Endothelial cell of umbilical vein (primary cell): ENCODE measurements around the gene FAM131C. TPM values are rescaled to one million over a fixed set of nuclear protein-coding genes. Genes with fewer than 3 reads are reported as not detected.
"Not testable (repeated sequence)": the region's sequence is repeated elsewhere in the genome, so short reads cannot be mapped to it uniquely, and the experiment has no call there.

Experiments used
- BruUV-seq: library from RNA; stranded (reverse); fragments of 400-500 nt; replicated peaks from 2 replicates; lab custom pipeline; 2021; lab: Mats Ljungman, UMichigan
- CTCF ChIA-PET: fragments of 300-600, 350-600 bp; sonication (Branson Sonifier 250); formaldehyde crosslinking; loops from one replicate; lab custom pipeline; 2021; ENCODE audit warnings: antibody characterized with exemption, inconsistent platforms; lab: Charles Lee
- POLR2A ChIA-PET: fragments of 300-600, 350-600 bp; sonication (Branson Sonifier 250); formaldehyde crosslinking; loops from one replicate; lab custom pipeline; 2021; ENCODE audit warnings: antibody characterized with exemption, inconsistent platforms; lab: Charles Lee
- DNase-seq: peaks from one replicate; pipeline ENCODE4 v3.0.0-alpha.2; 2011; ENCODE audit warnings: low read depth, low spot score
- FAIRE-seq: peaks from 2 replicates; lab custom pipeline; 2011; peaks lifted over from hg19 to GRCh38; lab: Jason Lieb, UNC
- H2AFZ ChIP-seq: 2 replicates; pipeline ENCODE4 v1.6.0; 2012; ENCODE audit warnings: low read depth, low read length, control low read depth, inconsistent platforms
- H3K27ac ChIP-seq: 2 replicates; pipeline ENCODE4 v1.5.1; 2011; ENCODE audit warnings: low read depth, mild to moderate bottlenecking, control low read depth, low read length, moderate library complexity; ENCODE audit not compliant: insufficient read depth
- H3K27me3 ChIP-seq, 2 experiments: 2 replicates each; pipeline versions ENCODE4 v1.6.0 to v1.6.1; 2011; ENCODE audit warnings: low read length in 2 of 2, mixed read lengths in 1 of 2; ENCODE audit not compliant: control insufficient read depth in 2 of 2, insufficient read depth in 2 of 2
- H3K36me3 ChIP-seq, 2 experiments: 2 replicates in 1 of 2; 3 replicates in 1 of 2; pipeline ENCODE4 v1.5.1; 2011; ENCODE audit warnings: low read length in 2 of 2, mild to moderate bottlenecking in 1 of 2, moderate library complexity in 1 of 2; ENCODE audit not compliant: control insufficient read depth in 2 of 2, insufficient read depth in 2 of 2; ENCODE audit errors: extremely low read depth in 1 of 2
- H3K4me1 ChIP-seq: 3 replicates; pipeline ENCODE4 v1.5.1; 2011; ENCODE audit warnings: mild to moderate bottlenecking, low read length; ENCODE audit not compliant: control insufficient read depth, insufficient read depth; ENCODE audit errors: extremely low read depth
- H3K4me2 ChIP-seq: 2 replicates; pipeline ENCODE4 v1.6.1; 2011; ENCODE audit warnings: low read length, control low read depth, mixed read lengths; ENCODE audit not compliant: insufficient read depth
- H3K4me3 ChIP-seq, 3 experiments: fragments of 200-600 bp in 1 of 3; sonication (generic), shearing (Covaris generic) in 1 of 3; replicated peaks in 1 of 3; 2 replicates each; pipeline ENCODE4 v1.5.1; 2011 to 2016; ENCODE audit warnings: control low read depth in 3 of 3, low read length in 3 of 3, mild to moderate bottlenecking in 2 of 3, inconsistent platforms in 1 of 3, low read depth in 1 of 3, moderate library complexity in 1 of 3; ENCODE audit not compliant: insufficient read depth in 1 of 3
- H3K79me2 ChIP-seq: 2 replicates; pipeline ENCODE4 v1.6.0; 2012; ENCODE audit warnings: low read length, inconsistent platforms; ENCODE audit not compliant: control insufficient read depth, insufficient read depth
- H3K9ac ChIP-seq: replicated peaks from 2 replicates; pipeline ENCODE3; 2011; ENCODE audit warnings: low read length, control low read depth; ENCODE audit not compliant: insufficient read depth; ENCODE audit errors: extremely low read depth
- H3K9me1 ChIP-seq: replicated peaks from 3 replicates; pipeline ENCODE4 v1.6.0; 2011; ENCODE audit warnings: mild to moderate bottlenecking, low read length; ENCODE audit not compliant: control insufficient read depth, insufficient read depth; ENCODE audit errors: extremely low read depth
- H3K9me3 ChIP-seq: replicated peaks from 2 replicates; pipeline ENCODE4 v1.5.1; 2012; ENCODE audit warnings: low read length, inconsistent platforms; ENCODE audit not compliant: control insufficient read depth, insufficient read depth
- H4K20me1 ChIP-seq: replicated peaks from 2 replicates; pipeline ENCODE3; 2011; ENCODE audit warnings: mild to moderate bottlenecking, low read length; ENCODE audit not compliant: control insufficient read depth, insufficient read depth; ENCODE audit errors: extremely low read depth
- CTCF ChIP-seq, 2 donors: IDR thresholded peaks; 1 replicate in 1 of 2; 2 replicates in 1 of 2; pipeline ENCODE4 v1.5.1; 2011; ENCODE audit warnings: low read length in 2 of 2, mild to moderate bottlenecking in 2 of 2, moderate library complexity in 2 of 2, control low read depth in 1 of 2, inconsistent platforms in 1 of 2, low read depth in 1 of 2; ENCODE audit not compliant: insufficient read depth in 1 of 2; ENCODE audit errors: extremely low read depth in 1 of 2
- EZH2 ChIP-seq: IDR thresholded peaks from 2 replicates; pipeline ENCODE4 v1.6.1; 2012; ENCODE audit warnings: borderline replicate concordance, low read depth, mild to moderate bottlenecking, moderate library complexity, low read length, inconsistent platforms; ENCODE audit not compliant: severe bottlenecking
- FOS ChIP-seq: IDR thresholded peaks from 2 replicates; pipeline ENCODE4 v1.6.1; 2011; ENCODE audit warnings: mild to moderate bottlenecking, low read length, moderate library complexity, borderline replicate concordance; ENCODE audit not compliant: insufficient read depth
- GATA2 ChIP-seq: IDR thresholded peaks from 2 replicates; pipeline ENCODE4 v1.7.0; 2011; ENCODE audit warnings: low read depth, mild to moderate bottlenecking, moderate library complexity, mixed read lengths, low read length; ENCODE audit not compliant: insufficient read length, insufficient read depth
- JUN ChIP-seq: IDR thresholded peaks from 2 replicates; pipeline ENCODE4 v1.6.1; 2011; ENCODE audit warnings: borderline replicate concordance, low read depth; ENCODE audit not compliant: insufficient read length, insufficient read depth
- MAX ChIP-seq: IDR thresholded peaks from 2 replicates; pipeline ENCODE4 v1.6.1; 2011; ENCODE audit not compliant: insufficient read depth, insufficient read length
- MYC ChIP-seq: IDR thresholded peaks from one replicate; pipeline ENCODE4 v1.6.1; 2011; ENCODE audit warnings: mild to moderate bottlenecking, low read depth, low read length
- POLR2A ChIP-seq: IDR thresholded peaks from 2 replicates; pipeline ENCODE4 v1.6.1; 2012; ENCODE audit warnings: low read depth, mild to moderate bottlenecking, control low read depth, low read length
- POLR2AphosphoS5 ChIP-seq: IDR thresholded peaks from 2 replicates; pipeline ENCODE4 v1.6.1; 2012; ENCODE audit warnings: low read depth, mild to moderate bottlenecking, control low read depth, low read length, moderate library complexity; ENCODE audit not compliant: insufficient read depth
- dilution Hi-C: fragments of 300-500 bp; cut with MboI; formaldehyde crosslinking; loops from one replicate; pipeline ENCODE4 v1.15.0; 2019; ENCODE audit warnings: low sequenced_read_pairs; ENCODE audit not compliant: extremely low pct_ligation_motif_present
- intact Hi-C: fragments of 100-400 bp; cut with micrococcal nuclease; formaldehyde crosslinking; loops from one replicate; pipeline ENCODE4 v1.10.0; 2022
- polyA plus RNA-seq, 4 experiments: library from polyadenylated mRNA; depleted of rRNA in 3 of 4; stranded (reverse) in 3 of 4; unstranded in 1 of 4; fragments of >200 nt; gene quantifications; 2 replicates each; pipeline versions ENCODE4 v1.2.1 to v1.2.3, GENCODE V29; 2011 to 2012; ENCODE audit warnings: missing spikeins in 1 of 4
- total RNA-seq: library from RNA; stranded (reverse); gene quantifications from 2 replicates; pipeline ENCODE4 v1.2.3, GENCODE V29; 2021

FAM131C gene
- total and polyA plus RNA-seq, 2 donors (not counting 3 experiments of a cell fraction or from before 2014, with no cell fraction given), result 0.23 TPM; not detected in 1

DNA sequence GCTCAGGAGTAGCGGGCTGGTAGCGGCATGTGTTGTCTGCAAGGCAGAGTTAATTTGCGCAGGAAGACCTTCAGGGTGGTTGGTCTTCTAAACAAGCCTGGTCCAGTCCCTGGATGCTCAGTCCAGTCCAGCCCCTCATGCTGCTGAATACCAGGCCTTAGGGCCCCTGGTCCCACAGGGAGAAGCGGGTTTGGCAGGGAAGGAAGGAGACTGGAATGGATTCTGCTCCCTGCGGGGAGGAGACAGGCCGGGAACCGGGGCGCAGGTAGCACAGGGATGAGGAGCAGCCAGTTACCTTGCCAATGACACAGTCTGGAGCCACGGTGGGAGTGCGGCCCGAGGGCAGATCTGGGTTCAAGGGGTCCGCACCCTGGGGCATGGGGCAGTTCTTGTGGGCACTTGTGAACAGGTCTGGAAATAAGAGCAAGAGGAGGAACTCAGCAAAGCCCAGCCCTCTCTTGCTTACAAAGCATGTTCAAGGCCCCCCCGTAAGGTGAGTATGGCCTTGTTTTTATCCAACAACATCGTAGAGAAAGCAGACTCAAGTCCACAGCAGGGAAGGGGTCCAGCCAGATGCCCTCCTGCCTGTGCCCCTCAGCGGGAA, 10.1 kb downstream of the FAM131C start:
- H3K27ac ChIP-seq, result no peak overlapping the region
- no peaks in the 10 kb centered on the region for H3K4me1 ChIP-seq
- ChIA-PET CTCF (interaction anchor here (0.7 kb wide), 1 partner anchor 266 kb away, joined by 3 read pairs; no protein-coding TSS in a partner anchor), POLR2A (no interaction called here)
- no peak overlapping the region for H3K9ac ChIP-seq
- H3K79me2 ChIP-seq, result no peaks in the 10 kb centered on the region
- dilution Hi-C loops (no loop called here), intact Hi-C loops (no loop called here)
- FAIRE-seq, result no peak
- H3K27me3 ChIP-seq, result peaks cover 0 to 7% of the 10 kb centered on the region in 2 experiments
- no peak for DNase-seq
- no TSS peak for BruUV-seq
- H3K4me3 ChIP-seq, result no peak overlapping the region
- no peak overlapping the region for H3K4me2 ChIP-seq
- H3K9me1 ChIP-seq, result no peaks in the 10 kb centered on the region
- no peaks in the 10 kb centered on the region for H4K20me1 ChIP-seq
- no peaks in the 10 kb centered on the region for H3K9me3 ChIP-seq
- H3K36me3 ChIP-seq, result no peaks in the 10 kb centered on the region
- TF ChIP-seq CTCF (IDR thresholded peaks at IDR 0.05; ENCODE audit: extremely low read depth in 1 of 2, insufficient read depth in 1 of 2, low read depth in 1 of 2, low read length in 2 of 2), result no peak
- TF ChIP-seq POLR2AphosphoS5, result no peak
- TF ChIP-seq FOS, result no peak
- TF ChIP-seq MAX, result no peak
- no peak for TF ChIP-seq JUN
- no peak for TF ChIP-seq GATA2
- TF ChIP-seq MYC, result no peak
- no peak for TF ChIP-seq POLR2A
- no peak for TF ChIP-seq EZH2
- no peak overlapping the region for H2AFZ ChIP-seq

DNA sequence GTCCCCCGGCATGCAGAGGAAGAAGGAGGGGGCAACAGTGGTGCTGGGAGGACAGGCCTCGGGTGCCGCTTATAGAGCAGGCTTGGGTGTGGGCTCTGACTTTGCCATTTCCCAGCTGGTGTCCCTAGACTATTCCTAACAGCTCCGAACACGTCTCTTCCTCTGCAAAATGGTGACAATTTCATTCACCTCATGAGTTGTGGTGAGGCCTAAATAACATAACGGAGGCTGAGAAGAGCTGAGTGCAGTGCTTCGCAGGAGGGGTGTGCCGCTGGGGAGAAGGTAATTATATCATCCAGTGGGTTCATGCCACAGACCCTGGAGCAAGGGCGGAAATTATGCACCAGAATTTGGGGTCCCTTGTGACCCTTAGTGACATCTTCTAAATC, 10.8 kb downstream of the FAM131C start:
- H3K9ac ChIP-seq, H3K4me2 ChIP-seq, H3K9me1 ChIP-seq, POLR2A ChIA-PET, DNase-seq, H3K4me1 ChIP-seq, H3K9me3 ChIP-seq, H3K79me2 ChIP-seq, H3K36me3 ChIP-seq, BruUV-seq, H4K20me1 ChIP-seq, dilution Hi-C loops, H3K4me3 ChIP-seq, H3K27me3 ChIP-seq, H2AFZ ChIP-seq, CTCF ChIA-PET, H3K27ac ChIP-seq: not testable (repeated sequence)
- peak; percentile 31 for FAIRE-seq
- intact Hi-C loops, result loop anchor here (1.0 kb wide), 1 partner anchor 22 kb away; no protein-coding TSS in a partner anchor
